ENCODE results near the gene COMMD6. TPM values are rescaled to one million over a fixed set of nuclear protein-coding genes. Genes with fewer than 3 reads are reported as not detected.

The COMMD6 gene
- total RNA-seq, 1 donor from 2014 or later, result 140 TPM

- no peak for TF ChIP-seq CTCF (IDR thresholded peaks at IDR 0.05)
- Mint-ChIP-seq H3K36me3 (ENCODE audit: low read depth) (peaks cover 9% of the 10 kb centered on the region), H3K27ac (ENCODE audit: unreplicated experiment) (no peak overlapping the region), H3K4me1 (ENCODE audit: low read depth) (no peaks in the 10 kb centered on the region), H3K27me3 (ENCODE audit: low read depth) (no peaks in the 10 kb centered on the region), H3K9me3 (ENCODE audit: low read depth) (peaks cover 11% of the 10 kb centered on the region), H3K4me3 (ENCODE audit: unreplicated experiment) (no peak overlapping the region)
- DNase-seq (ENCODE audit: low spot score), result no peak
These were observed 15.7 kb downstream of the COMMD6 start for GRCh38 chr13:75521956-75522355.

- TF ChIP-seq CTCF (IDR thresholded peaks at IDR 0.05), result no peak
- Mint-ChIP-seq H3K9me3 (ENCODE audit: low read depth) (peaks cover 15% of the 10 kb centered on the region), H3K4me3 (ENCODE audit: unreplicated experiment) (no peak overlapping the region), H3K36me3 (ENCODE audit: low read depth) (no peaks in the 10 kb centered on the region), H3K4me1 (ENCODE audit: low read depth) (peaks cover 2% of the 10 kb centered on the region), H3K27me3 (ENCODE audit: low read depth) (no peaks in the 10 kb centered on the region), H3K27ac (ENCODE audit: unreplicated experiment) (no peak overlapping the region)
- no peak for DNase-seq (ENCODE audit: low spot score)
These were observed 19.1 kb downstream of the COMMD6 start for GRCh38 chr13:75518439-75519088.

GRCh38 chr13:75514080-75514995 is 23.3 kb downstream of the COMMD6 start:
- no peak overlapping the region for H3K4me3 Mint-ChIP-seq (ENCODE audit: unreplicated experiment)
- no peak for DNase-seq (ENCODE audit: low spot score)
- no peaks in the 10 kb centered on the region for H3K36me3 Mint-ChIP-seq (ENCODE audit: low read depth)
- peaks cover 6% of the 10 kb centered on the region for H3K9me3 Mint-ChIP-seq (ENCODE audit: low read depth)
- H3K4me1 Mint-ChIP-seq (ENCODE audit: low read depth), result peaks cover 2% of the 10 kb centered on the region
- no peak overlapping the region for H3K27ac Mint-ChIP-seq (ENCODE audit: unreplicated experiment)
- no peak for TF ChIP-seq CTCF (IDR thresholded peaks at IDR 0.05)
- H3K27me3 Mint-ChIP-seq (ENCODE audit: low read depth), result no peaks in the 10 kb centered on the region

GRCh38 chr13:75513271-75513670 is 24.4 kb downstream of the COMMD6 start:
- no peaks in the 10 kb centered on the region for H3K27me3 Mint-ChIP-seq (ENCODE audit: low read depth)
- peaks cover 4% of the 10 kb centered on the region for H3K9me3 Mint-ChIP-seq (ENCODE audit: low read depth)
- H3K36me3 Mint-ChIP-seq (ENCODE audit: low read depth), result no peaks in the 10 kb centered on the region
- H3K4me1 Mint-ChIP-seq (ENCODE audit: low read depth), result peaks cover 2% of the 10 kb centered on the region
- no peak overlapping the region for H3K27ac Mint-ChIP-seq (ENCODE audit: unreplicated experiment)
- DNase-seq (ENCODE audit: low spot score), result no peak
- no peak overlapping the region for H3K4me3 Mint-ChIP-seq (ENCODE audit: unreplicated experiment)
- no peak for TF ChIP-seq CTCF (IDR thresholded peaks at IDR 0.05)

GRCh38 chr13:75512253-75512652 is 25.4 kb downstream of the COMMD6 start:
- H3K9me3 Mint-ChIP-seq (ENCODE audit: low read depth), result peaks cover 4% of the 10 kb centered on the region
- no peak overlapping the region for H3K27ac Mint-ChIP-seq (ENCODE audit: unreplicated experiment)
- H3K4me1 Mint-ChIP-seq (ENCODE audit: low read depth), result peaks cover 2% of the 10 kb centered on the region
- H3K27me3 Mint-ChIP-seq (ENCODE audit: low read depth), result no peaks in the 10 kb centered on the region
- no peak overlapping the region for H3K4me3 Mint-ChIP-seq (ENCODE audit: unreplicated experiment)
- DNase-seq (ENCODE audit: low spot score), result no peak
- H3K36me3 Mint-ChIP-seq (ENCODE audit: low read depth), result no peaks in the 10 kb centered on the region
- TF ChIP-seq CTCF (IDR thresholded peaks at IDR 0.05), result no peak
